GM12891 (cell line): ENCODE data around the gene POMT1.

Source experiments
- DNase-seq: peaks from one replicate; pipeline ENCODE4 v3.0.0; 2011; ENCODE audit warnings: low spot score; ENCODE audit not compliant: insufficient read length
- FAIRE-seq: peaks from 2 replicates; lab custom pipeline; 2011; peaks lifted over from hg19 to GRCh38; lab: Jason Lieb, UNC
- PAX5 ChIP-seq: IDR thresholded peaks from 2 replicates; pipeline ENCODE4 v1.6.1; 2011; ENCODE audit warnings: low read length, moderate library complexity, mild to moderate bottlenecking; ENCODE audit not compliant: insufficient read depth, severe bottlenecking
- POLR2A ChIP-seq: IDR thresholded peaks from 2 replicates; pipeline ENCODE4 v1.6.1; 2011; ENCODE audit warnings: low read depth, low read length, control low read depth
- POLR2AphosphoS5 ChIP-seq: IDR thresholded peaks from 2 replicates; pipeline ENCODE4 v1.6.1; 2011; ENCODE audit warnings: low read depth, low read length, control low read depth
- POU2F2 ChIP-seq: IDR thresholded peaks from 2 replicates; pipeline ENCODE4 v1.6.1; 2011; ENCODE audit warnings: low read depth, mild to moderate bottlenecking, control low read depth, low read length, moderate library complexity
- SPI1 ChIP-seq: IDR thresholded peaks from 2 replicates; pipeline ENCODE4 v1.6.1; 2011; ENCODE audit warnings: low read depth, low read length, control low read depth
- TAF1 ChIP-seq: IDR thresholded peaks from 2 replicates; pipeline ENCODE4 v1.6.1; 2011; ENCODE audit warnings: low read depth, low read length, control low read depth

The POMT1 gene

DNA sequence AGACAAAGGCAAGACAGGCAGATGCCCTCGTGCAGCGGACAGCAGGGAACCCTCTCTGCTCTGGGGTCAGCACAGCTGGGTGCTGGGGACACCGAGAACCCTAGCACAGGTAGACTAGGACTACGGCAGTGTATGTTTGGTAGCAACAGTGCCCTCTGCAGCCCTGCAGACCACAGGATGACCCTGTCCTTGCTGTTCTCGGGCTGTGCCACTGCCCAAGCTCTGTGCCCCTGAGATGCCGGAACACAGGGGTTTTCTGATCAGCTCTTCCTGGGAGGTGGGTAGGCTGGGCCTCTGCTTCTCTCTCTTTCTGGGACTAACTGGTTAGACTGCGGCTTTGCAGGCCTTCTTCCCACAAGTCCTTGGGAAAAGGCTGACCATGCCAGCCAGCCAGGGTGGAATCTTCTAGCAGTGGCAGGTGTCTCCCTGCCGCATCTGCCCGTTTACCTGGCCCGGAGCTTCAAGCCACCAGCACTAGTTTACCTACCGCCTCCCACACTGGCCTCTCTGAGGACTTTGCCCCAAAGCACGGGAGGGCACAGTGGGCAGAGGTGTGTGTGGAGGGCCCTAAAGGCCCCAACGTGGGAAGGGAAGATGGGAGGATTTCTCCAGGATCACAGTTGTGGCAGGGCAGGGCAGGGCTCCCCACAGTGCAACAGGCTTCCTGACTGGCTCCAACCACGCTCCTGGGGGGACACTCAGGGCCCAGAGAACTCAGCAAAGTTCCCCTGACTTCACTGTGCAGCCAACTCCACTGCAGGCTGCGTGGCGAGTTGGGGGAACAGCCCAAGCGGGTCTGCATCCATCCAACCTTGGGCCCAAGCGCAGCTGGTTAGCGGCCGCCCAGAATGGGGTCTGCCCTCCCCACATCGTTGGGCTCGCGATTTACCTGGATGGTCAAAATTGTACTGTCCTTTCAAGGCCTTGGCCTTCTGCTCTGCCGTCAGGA, 27.2 kb downstream of the POMT1 start:
- TF ChIP-seq POU2F2 (no peak), SPI1 (no peak), PAX5 (no peak), TAF1 (no peak), POLR2AphosphoS5 (no peak), POLR2A (no peak)
- FAIRE-seq (no peak), DNase-seq (no peak)

DNA sequence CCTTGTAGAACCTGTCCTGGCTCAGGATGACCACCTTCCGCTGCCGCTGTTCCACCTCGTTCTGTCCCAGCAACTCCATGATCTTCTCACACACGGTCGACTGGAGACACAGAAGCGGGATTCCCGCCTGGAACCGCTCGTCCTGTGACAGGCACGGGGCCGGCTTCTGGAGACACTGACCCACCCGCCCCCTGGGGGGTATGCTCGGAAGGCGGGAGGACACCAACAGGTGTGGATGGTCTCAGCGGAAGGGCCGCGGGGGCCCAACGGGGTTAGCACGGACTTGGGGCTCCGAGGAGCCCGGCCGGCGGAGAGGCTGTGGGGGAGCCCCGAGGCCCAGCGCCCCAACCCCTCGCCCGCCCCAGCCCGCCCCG, 27.8 kb downstream of the POMT1 start:
- DNase-seq (peak; percentile 64), FAIRE-seq (peak; percentile 70)

DNA sequence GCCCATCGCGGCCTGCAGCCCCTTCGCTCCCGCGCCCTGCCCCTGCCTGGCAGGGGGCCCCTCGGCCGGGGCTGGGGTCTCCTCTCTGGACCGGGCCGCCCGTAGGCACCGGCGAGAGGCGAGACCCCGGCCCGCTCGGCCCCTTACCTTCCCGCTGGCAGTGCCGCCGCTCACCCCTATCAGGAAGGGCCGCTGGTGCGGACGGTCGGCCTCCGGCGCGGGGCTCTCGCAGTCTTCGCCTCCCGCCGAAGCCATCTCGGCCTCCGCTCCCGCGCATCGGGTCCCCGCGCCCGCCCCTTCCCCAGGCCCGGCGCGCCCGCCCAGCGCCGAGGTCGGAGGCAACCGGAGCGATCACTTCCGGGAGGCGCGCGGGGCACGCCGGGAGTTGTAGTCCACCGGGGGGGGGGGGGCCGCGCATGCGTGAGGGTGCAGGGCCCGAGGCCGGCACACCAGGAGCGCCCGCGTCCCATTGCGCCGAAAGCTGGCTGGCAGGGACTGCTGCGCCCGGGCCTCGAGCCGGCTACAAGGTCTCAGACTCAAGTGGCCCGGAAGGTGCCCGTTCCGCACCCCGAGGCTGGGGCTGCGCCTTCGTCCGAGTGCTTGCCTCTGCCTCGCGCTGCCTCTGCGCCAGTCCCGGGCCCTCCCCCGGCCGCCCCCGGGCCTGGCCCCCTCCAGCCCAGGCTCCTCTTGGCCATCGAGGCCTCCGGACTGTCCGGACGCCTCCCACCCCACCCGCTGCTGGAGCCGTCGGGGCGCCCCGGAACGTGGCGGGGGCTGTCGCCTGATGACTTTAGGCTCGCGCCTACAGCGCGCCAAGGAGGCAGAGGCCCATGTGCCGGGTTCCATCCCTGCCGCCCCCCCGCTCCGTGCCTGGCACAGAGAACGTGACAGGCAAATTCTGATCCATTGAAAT, 28.5 kb downstream of the POMT1 start, which contains the start of gene UCK1:
UCK1 (minus strand) TSS at position 344 of the 913 bp plus-strand sequence; CDS start at position 255, 89 bp downstream.
- peak; percentile 100 for DNase-seq
- FAIRE-seq, result peak; percentile 95
- TF ChIP-seq POLR2A, result no peak
- no peak for TF ChIP-seq SPI1
- no peak for TF ChIP-seq PAX5
- TF ChIP-seq TAF1, result no peak
- no peak for TF ChIP-seq POLR2AphosphoS5
- no peak for TF ChIP-seq POU2F2

More for the DNA sequence above, 27.8 kb downstream of the POMT1 start:
- TF ChIP-seq POU2F2, result no peak
- TF ChIP-seq POLR2AphosphoS5, result no peak
- no peak for TF ChIP-seq SPI1
- TF ChIP-seq TAF1, result no peak
- TF ChIP-seq PAX5, result no peak

DNA sequence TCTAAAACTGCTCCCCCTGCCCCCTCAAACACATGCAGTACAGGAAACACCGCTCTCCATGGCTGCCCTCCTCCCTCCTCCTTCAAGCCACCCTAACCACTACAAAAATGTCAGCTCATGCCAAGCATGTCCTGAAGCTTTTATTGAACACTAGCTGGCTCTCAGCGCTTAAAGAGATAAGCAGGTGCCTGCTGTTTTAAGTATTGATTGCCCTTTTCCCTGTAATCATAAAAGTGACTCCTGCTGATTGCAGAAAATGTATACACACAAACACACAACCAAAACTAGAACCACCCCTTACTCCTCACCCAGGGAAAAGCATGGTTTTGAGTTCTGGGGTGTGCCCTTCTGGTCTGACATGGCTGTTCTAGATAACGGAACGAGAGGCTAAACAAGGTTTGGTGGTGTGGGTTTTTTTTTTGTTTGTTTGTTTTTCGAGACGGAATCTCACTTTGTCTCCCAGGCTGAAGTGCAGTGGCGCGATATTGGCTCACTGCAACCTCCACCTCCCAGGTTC, 32.1 kb downstream of the POMT1 start:
- TF ChIP-seq POLR2AphosphoS5, result no peak
- TF ChIP-seq POLR2A, result no peak
- no peak for TF ChIP-seq TAF1
- no peak for TF ChIP-seq SPI1
- TF ChIP-seq POU2F2, result no peak
- TF ChIP-seq PAX5, result no peak
- FAIRE-seq (no peak), DNase-seq (no peak)

DNA sequence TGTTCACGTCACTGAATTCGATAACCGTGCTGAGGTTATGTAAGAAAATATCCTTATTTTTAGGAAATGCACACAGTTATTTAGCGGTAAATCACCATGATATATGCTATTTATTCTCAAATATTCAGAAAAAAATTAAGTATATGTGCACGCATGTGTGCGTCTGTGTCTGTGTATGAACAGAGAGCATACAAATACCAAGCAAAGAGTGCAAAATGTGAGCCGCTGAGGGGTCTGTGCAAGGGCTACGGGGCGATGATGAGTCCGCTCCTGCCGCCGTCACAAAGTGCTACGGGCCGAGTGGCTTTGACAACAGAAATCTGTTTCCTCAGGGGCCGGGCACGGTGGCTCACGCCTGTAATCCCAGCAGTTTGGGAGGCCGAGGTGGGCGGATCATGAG, 35.2 kb downstream of the POMT1 start:
- FAIRE-seq (no peak), DNase-seq (no peak)
- no peak for TF ChIP-seq POLR2AphosphoS5
- no peak for TF ChIP-seq TAF1
- TF ChIP-seq POLR2A, result no peak
- no peak for TF ChIP-seq PAX5
- no peak for TF ChIP-seq SPI1
- no peak for TF ChIP-seq POU2F2

DNA sequence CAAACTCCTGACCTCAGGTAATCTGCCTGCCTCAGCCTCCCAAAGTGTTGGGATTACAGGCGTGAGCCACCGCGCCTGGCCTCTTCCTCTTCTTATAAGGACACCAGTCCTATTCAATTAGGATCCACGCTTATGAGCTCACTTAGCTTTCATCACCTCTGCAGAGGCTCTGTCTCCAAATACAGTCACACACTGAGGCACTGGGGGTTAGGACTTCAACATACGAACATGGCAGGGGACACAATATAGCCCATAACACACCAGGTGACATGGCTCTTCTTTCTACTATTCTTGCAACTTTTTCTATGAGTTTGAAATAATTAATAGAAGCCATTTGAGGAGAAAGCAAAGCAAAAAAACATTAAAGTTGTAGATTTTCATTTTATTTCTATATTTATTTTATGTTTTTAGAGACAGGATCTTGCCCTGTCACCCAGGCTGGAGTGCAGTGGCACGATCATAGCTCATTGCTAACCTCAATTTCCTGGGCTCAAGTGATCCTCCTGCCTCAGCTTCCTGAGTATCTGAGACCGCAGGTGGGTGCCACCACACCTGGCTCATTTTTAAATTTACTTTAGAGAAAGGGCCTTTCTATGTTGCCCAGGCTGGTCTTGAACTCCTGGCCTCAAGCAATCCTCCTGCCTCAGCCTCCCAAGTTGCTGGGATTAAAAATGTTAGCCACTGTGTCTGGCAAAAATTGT, 36.7 kb downstream of the POMT1 start:
- FAIRE-seq (no peak), DNase-seq (no peak)
- TF ChIP-seq POLR2A (no peak), TAF1 (no peak), POLR2AphosphoS5 (no peak), PAX5 (no peak)

DNA sequence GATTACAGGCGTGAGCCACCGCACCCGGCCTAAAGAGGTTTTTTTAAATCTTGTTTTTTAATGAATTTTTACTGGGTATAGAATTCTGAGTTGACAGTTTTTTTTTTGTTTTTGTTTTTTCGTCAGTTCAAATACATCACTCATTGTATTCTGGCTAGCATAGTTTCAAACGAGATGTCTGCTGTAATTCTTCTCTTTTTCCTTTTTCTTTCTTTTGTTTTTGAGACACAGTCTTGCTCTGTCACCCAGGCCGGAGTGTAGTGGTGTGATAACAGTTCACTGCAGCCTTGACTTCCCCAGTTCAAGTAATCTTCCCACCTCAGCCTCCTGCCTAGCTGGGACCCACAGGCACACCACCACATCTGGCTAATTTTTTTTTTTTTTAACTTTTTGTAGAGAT, 40.4 kb downstream of the POMT1 start:
- DNase-seq (no peak), FAIRE-seq (no peak)
- TF ChIP-seq TAF1, result no peak
- no peak for TF ChIP-seq PAX5
- TF ChIP-seq POLR2AphosphoS5, result no peak
- TF ChIP-seq SPI1, result no peak
- no peak for TF ChIP-seq POLR2A
- TF ChIP-seq POU2F2, result no peak

DNA sequence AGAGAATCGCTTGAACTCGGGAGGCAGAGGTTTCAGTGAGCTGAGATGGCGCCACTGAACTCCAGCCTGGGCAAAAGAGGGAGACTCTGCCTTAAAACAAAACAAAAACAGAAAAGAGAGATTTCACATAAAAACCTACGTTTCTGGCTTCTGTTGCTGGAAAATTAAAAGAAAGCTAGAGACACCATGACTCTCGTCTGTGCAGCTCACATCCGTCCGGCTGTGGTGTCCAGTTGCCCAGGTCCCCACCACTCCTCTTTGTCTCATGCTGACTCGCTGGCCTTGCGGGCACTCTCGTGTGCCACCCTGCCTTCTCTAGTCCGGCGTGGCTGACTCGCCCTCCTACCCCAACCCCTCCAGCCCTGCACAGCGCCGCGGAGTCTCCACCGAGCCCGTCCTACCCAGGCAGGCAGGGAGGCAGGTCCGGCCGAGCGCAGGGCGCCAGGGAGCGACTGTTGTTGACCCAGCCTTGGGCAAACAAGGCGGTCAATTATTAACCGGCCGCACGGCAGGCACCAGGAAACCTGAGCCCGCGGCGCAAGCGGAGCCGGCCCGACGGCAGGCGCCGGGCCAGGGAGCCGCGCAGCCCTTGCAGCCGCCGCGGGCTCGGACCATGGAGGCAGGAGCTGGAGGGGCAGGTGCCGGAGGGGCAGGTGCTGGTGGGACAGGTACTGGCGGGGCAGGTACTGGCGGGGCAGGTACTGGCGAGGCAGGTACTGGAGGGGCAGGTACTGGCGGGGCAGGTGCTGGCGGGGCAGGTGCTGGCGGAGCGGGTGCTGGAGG, 42.5 kb downstream of the POMT1 start, which contains the start of gene PRRT1B:
PRRT1B (plus strand) TSS at position 521 of the 783 bp plus-strand sequence; CDS start at position 614, 93 bp downstream.
- TF ChIP-seq POU2F2 (no peak), POLR2AphosphoS5 (no peak), POLR2A (no peak), PAX5 (no peak), TAF1 (no peak), SPI1 (no peak)
- DNase-seq, result no peak
- FAIRE-seq, result no peak
